ENCODE results near the gene HADHA.

HADHA gene

DNA sequence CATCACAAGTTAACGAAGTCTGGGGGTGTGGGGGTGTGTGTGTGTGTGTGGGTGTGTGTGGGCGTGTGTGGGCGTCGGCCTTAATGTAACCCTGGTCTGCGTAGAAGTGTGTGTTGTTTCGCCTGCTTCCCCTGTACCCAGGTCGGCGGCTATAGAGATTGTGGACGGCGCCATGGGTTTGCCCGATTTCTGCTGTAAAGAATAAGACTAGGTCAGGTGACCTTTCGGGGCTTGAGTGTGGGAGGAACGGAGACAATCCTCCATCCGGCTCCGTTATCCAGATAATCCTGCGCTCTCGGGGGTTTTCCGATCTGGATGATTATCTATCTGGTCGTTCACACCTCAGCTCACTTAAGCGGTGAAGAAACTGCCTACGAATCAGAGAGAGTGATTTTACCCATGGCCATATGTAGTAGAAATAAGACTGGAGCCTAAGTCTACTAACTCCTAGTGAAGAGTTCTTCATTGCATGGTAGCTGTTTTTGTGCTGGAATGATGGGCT lies 850 bp upstream of the HADHA start:
- Histone ChIP-seq H3K27ac (ENCODE audit: low read depth, low read length) (peak overlapping the region; percentile 98; the same call in 1 of the 2 replicates), H3K27me3 (ENCODE audit: insufficient read depth, low read length) (no peaks in the 10 kb centered on the region), H3K9ac (ENCODE audit: low read depth, low read length) (peak overlapping the region; percentile 78), H3K9me3 (ENCODE audit: insufficient read depth, low read depth, low read length) (no peaks in the 10 kb centered on the region), H3K4me1 (ENCODE audit: insufficient read depth, low read length) (peaks cover 10% of the 10 kb centered on the region), H3K36me3 (ENCODE audit: insufficient read depth, low read length) (no peaks in the 10 kb centered on the region), H3K4me3 (ENCODE audit: low read length) (peak overlapping the region; percentile 90)
- WGBS = under 1% methylated on average over 21 of the region's 21 CpGs

DNA sequence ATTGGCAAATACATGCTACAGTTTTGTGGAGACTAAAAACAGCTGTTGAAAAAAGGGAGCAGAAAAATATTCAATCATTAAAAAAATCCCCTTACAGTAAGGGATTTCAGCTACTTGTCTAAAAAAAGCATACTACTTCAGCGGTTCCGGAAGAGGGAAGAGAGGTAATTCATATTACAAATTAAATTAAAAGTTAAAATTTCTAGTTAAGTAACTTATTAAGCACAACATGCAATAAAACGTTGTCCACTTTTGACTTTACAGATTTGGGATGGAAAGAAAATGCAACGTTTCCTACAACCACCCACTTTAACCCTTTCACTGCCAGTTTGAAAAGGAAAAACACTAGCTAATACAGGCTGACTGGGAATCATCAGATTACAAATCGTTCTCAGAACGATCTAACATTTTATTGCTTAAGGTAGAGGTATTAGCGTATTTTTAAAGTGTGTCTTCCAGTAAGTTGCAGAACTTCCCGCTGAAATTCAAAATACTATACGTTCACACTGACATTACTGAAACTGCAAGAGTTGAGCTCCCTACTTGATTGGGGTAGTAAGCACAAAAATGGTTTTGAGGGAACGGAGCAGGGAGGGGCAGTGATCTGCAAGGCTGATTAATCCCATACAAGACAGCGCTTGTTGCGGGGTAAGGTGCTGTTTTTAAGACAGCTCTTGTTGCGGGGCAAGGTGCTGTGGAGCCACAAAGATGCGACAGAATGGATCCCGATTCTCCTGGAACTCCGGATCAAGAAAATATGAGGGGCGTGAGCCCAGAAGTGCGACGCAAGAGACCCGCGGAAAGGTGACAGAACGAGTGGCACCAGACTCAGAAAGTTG lies 743 bp downstream of the HADHA start:
- H3K27ac ChIP-seq (ENCODE audit: low read depth, low read length) = no peak overlapping the region; the same call in 1 of the 2 replicates
- under 1% methylated on average over 20 of the region's 22 CpGs for WGBS
- H3K27me3 ChIP-seq (ENCODE audit: insufficient read depth, low read length) = no peaks in the 10 kb centered on the region
- no peaks in the 10 kb centered on the region for H3K9me3 ChIP-seq (ENCODE audit: insufficient read depth, low read depth, low read length)
- peak overlapping the region; percentile 90 for H3K4me3 ChIP-seq (ENCODE audit: low read length)
- H3K4me1 ChIP-seq (ENCODE audit: insufficient read depth, low read length) = peaks cover 10% of the 10 kb centered on the region
- peaks cover 2% of the 10 kb centered on the region for H3K36me3 ChIP-seq (ENCODE audit: insufficient read depth, low read length)
- H3K9ac ChIP-seq (ENCODE audit: low read depth, low read length) = peak overlapping the region; percentile 78

- H3K9ac ChIP-seq (ENCODE audit: low read depth, low read length) = no peak overlapping the region
- H3K9me3 ChIP-seq (ENCODE audit: insufficient read depth, low read depth, low read length) = no peaks in the 10 kb centered on the region
- H3K27ac ChIP-seq (ENCODE audit: low read depth, low read length) = no peak overlapping the region; the same call in 1 of the 2 replicates
- H3K4me1 ChIP-seq (ENCODE audit: insufficient read depth, low read length) = peaks cover 10% of the 10 kb centered on the region
- H3K27me3 ChIP-seq (ENCODE audit: insufficient read depth, low read length) = no peaks in the 10 kb centered on the region
- H3K36me3 ChIP-seq (ENCODE audit: insufficient read depth, low read length) = peaks cover 18% of the 10 kb centered on the region
- peak overlapping the region; percentile 90 for H3K4me3 ChIP-seq (ENCODE audit: low read length)
- 90% methylated on average over 5 of the region's 6 CpGs for WGBS
Measured at GRCh38 chr2:26241928-26242436, 2.5 kb downstream of the HADHA start.

DNA sequence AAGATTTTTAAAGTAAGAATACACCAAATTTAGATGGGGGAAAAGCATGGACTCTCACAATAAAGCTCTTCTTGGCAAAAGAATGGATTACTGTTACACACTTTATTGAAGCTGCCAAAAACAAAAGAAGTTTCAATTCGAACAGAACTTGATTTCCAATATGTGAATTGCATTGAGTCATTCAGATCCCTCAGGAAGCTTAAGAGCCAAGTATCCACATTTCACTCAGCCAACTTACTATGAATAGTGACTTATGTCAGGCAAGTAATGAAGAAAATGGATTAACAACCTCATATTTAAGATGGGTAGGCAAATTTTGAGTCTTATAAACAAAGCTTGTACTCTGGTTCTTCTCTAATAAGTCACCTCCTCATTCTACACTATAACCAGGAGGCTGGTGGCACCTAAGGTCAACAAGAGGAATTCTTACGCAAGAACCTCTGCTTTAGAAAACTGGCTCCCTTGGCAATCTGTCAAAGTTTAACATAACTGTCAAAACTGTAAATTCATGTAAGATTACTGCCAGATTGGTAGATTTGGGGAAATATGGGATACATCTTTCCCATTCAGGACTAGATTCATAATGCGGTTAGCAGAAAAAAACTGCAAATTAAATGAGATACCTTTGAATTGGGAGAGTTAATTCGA lies 6.0 kb downstream of the HADHA start:
- H3K27me3 ChIP-seq (ENCODE audit: insufficient read depth, low read length) = no peaks in the 10 kb centered on the region
- H3K4me1 ChIP-seq (ENCODE audit: insufficient read depth, low read length) = peaks cover 5% of the 10 kb centered on the region; the same call in 1 of the 2 replicates
- H3K9ac ChIP-seq (ENCODE audit: low read depth, low read length) = no peak overlapping the region
- H3K27ac ChIP-seq (ENCODE audit: low read depth, low read length) = no peak overlapping the region
- no peak overlapping the region for H3K4me3 ChIP-seq (ENCODE audit: low read length)
- peaks cover 51% of the 10 kb centered on the region for H3K36me3 ChIP-seq (ENCODE audit: insufficient read depth, low read length)
- WGBS = 92% methylated on average over 3 of the region's 4 CpGs
- no peaks in the 10 kb centered on the region for H3K9me3 ChIP-seq (ENCODE audit: insufficient read depth, low read depth, low read length)

DNA sequence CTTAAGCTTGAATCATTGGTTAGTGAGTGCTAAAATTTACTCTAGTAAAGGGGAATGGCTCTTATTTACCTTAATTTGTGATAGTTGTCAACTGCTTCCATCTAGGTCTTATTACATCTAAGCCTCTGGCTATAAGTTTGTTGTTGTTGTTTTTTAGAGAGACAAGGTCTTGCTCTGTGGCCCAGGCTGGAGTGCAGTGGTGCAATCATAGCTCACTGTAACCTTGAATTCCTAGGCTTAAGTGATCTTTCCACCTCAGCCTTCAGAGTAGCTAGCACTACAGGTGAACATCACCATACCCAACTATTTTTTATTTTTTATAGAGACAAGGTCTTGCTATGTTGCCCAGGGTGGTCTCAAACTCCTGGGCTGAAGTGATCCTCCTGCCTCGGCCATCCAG lies 6.6 kb downstream of the HADHA start:
- Histone ChIP-seq H3K4me1 (ENCODE audit: insufficient read depth, low read length) (peaks cover 5% of the 10 kb centered on the region; the same call in 1 of the 2 replicates), H3K4me3 (ENCODE audit: low read length) (no peak overlapping the region), H3K36me3 (ENCODE audit: insufficient read depth, low read length) (peaks cover 57% of the 10 kb centered on the region), H3K27me3 (ENCODE audit: insufficient read depth, low read length) (no peaks in the 10 kb centered on the region), H3K9me3 (ENCODE audit: insufficient read depth, low read depth, low read length) (no peaks in the 10 kb centered on the region), H3K9ac (ENCODE audit: low read depth, low read length) (no peak overlapping the region), H3K27ac (ENCODE audit: low read depth, low read length) (no peak overlapping the region)
- 95% methylated on average over 1 of the region's 1 CpG for WGBS

GRCh38 chr2:26235089-26235488 lies 9.3 kb downstream of the HADHA start:
- H3K4me1 ChIP-seq (ENCODE audit: insufficient read depth, low read length) = no peaks in the 10 kb centered on the region
- no peak overlapping the region for H3K4me3 ChIP-seq (ENCODE audit: low read length)
- no peak overlapping the region for H3K9ac ChIP-seq (ENCODE audit: low read depth, low read length)
- H3K27me3 ChIP-seq (ENCODE audit: insufficient read depth, low read length) = no peaks in the 10 kb centered on the region
- no peak overlapping the region for H3K27ac ChIP-seq (ENCODE audit: low read depth, low read length)
- H3K9me3 ChIP-seq (ENCODE audit: insufficient read depth, low read depth, low read length) = no peaks in the 10 kb centered on the region
- WGBS = 88% methylated on average over 9 of the region's 9 CpGs
- peaks cover 83% of the 10 kb centered on the region for H3K36me3 ChIP-seq (ENCODE audit: insufficient read depth, low read length)

DNA sequence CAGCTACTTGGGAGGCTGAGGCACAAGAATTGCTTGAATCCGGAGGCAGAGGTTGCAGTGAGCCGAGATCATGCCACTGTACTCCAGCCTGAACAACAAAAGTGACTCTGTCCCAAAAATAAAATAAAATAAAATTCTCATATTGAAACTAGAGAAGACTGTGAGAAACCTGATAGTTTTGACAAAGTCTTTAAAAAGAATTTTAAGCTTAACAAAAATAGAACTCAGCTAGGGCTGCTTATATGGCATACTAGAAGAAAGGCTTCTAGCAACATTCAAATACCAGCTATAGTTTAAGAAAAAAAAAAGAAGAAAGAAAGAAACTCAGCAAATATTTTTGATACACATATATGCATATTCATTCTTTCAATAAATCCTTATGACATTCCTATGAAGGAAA lies 13.6 kb downstream of the HADHA start:
- 99% methylated on average over 2 of the region's 2 CpGs for WGBS
- Histone ChIP-seq H3K27ac (ENCODE audit: low read depth, low read length) (no peak overlapping the region), H3K4me3 (ENCODE audit: low read length) (no peak overlapping the region), H3K9ac (ENCODE audit: low read depth, low read length) (no peak overlapping the region), H3K36me3 (ENCODE audit: insufficient read depth, low read length) (peaks cover 94% of the 10 kb centered on the region), H3K27me3 (ENCODE audit: insufficient read depth, low read length) (no peaks in the 10 kb centered on the region), H3K4me1 (ENCODE audit: insufficient read depth, low read length) (no peaks in the 10 kb centered on the region), H3K9me3 (ENCODE audit: insufficient read depth, low read depth, low read length) (peaks cover 9% of the 10 kb centered on the region; the same call in 1 of the 2 replicates)

- WGBS = 98% methylated on average over 3 of the region's 3 CpGs
- H3K27ac ChIP-seq (ENCODE audit: low read depth, low read length) = no peak overlapping the region
- H3K9me3 ChIP-seq (ENCODE audit: insufficient read depth, low read depth, low read length) = peaks cover 9% of the 10 kb centered on the region; the same call in 1 of the 2 replicates
- H3K27me3 ChIP-seq (ENCODE audit: insufficient read depth, low read length) = no peaks in the 10 kb centered on the region
- H3K9ac ChIP-seq (ENCODE audit: low read depth, low read length) = no peak overlapping the region
- no peak overlapping the region for H3K4me3 ChIP-seq (ENCODE audit: low read length)
- H3K36me3 ChIP-seq (ENCODE audit: insufficient read depth, low read length) = peaks cover 85% of the 10 kb centered on the region
- no peaks in the 10 kb centered on the region for H3K4me1 ChIP-seq (ENCODE audit: insufficient read depth, low read length)
Measured at GRCh38 chr2:26229595-26229994, 14.8 kb downstream of the HADHA start.

DNA sequence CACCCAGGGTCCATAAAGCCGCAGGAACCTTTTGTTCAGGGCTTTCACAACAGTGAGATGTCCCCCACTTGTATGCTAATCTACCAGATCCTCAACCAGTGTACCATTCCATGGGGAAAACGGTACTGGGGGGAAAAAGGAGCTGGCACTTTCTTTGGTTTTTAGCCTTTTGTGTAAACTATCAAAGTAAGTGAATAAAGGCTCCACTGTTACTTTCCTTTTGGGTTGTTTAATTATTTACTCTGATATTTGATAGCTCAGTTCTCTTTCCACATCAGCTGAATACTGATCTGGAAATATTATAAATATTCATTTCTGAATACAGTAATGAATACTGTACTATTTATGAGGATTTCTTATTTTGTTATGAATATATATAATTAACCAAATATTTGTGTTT lies 20.3 kb downstream of the HADHA start:
- Histone ChIP-seq H3K27ac (ENCODE audit: low read depth, low read length) (no peak overlapping the region), H3K36me3 (ENCODE audit: insufficient read depth, low read length) (peaks cover 54% of the 10 kb centered on the region), H3K9ac (ENCODE audit: low read depth, low read length) (no peak overlapping the region), H3K27me3 (ENCODE audit: insufficient read depth, low read length) (no peaks in the 10 kb centered on the region), H3K4me1 (ENCODE audit: insufficient read depth, low read length) (no peaks in the 10 kb centered on the region), H3K9me3 (ENCODE audit: insufficient read depth, low read depth, low read length) (peaks cover 9% of the 10 kb centered on the region; the same call in 1 of the 2 replicates), H3K4me3 (ENCODE audit: low read length) (no peak overlapping the region)
- 87% methylated on average over 2 of the region's 2 CpGs for WGBS

- H3K9me3 ChIP-seq (ENCODE audit: insufficient read depth, low read depth, low read length) = peaks cover 9% of the 10 kb centered on the region; the same call in 1 of the 2 replicates
- no peak overlapping the region for H3K27ac ChIP-seq (ENCODE audit: low read depth, low read length)
- no peak overlapping the region for H3K4me3 ChIP-seq (ENCODE audit: low read length)
- H3K27me3 ChIP-seq (ENCODE audit: insufficient read depth, low read length) = no peaks in the 10 kb centered on the region
- 90% methylated on average over 1 of the region's 1 CpG for WGBS
- no peaks in the 10 kb centered on the region for H3K4me1 ChIP-seq (ENCODE audit: insufficient read depth, low read length)
- H3K36me3 ChIP-seq (ENCODE audit: insufficient read depth, low read length) = peaks cover 47% of the 10 kb centered on the region
- H3K9ac ChIP-seq (ENCODE audit: low read depth, low read length) = no peak overlapping the region
Measured at GRCh38 chr2:26223018-26223417, 21.4 kb downstream of the HADHA start.

- Histone ChIP-seq H3K36me3 (ENCODE audit: insufficient read depth, low read length) (peaks cover 62% of the 10 kb centered on the region), H3K27me3 (ENCODE audit: insufficient read depth, low read length) (no peaks in the 10 kb centered on the region), H3K4me1 (ENCODE audit: insufficient read depth, low read length) (no peaks in the 10 kb centered on the region), H3K27ac (ENCODE audit: low read depth, low read length) (no peak overlapping the region), H3K4me3 (ENCODE audit: low read length) (no peak overlapping the region), H3K9me3 (ENCODE audit: insufficient read depth, low read depth, low read length) (no peaks in the 10 kb centered on the region), H3K9ac (ENCODE audit: low read depth, low read length) (no peak overlapping the region)
- WGBS = 86% methylated on average over 6 of the region's 6 CpGs
Measured at GRCh38 chr2:26217720-26218119, 26.7 kb downstream of the HADHA start.
